IPS-20b (cell line): ENCODE data around the gene SAMD14.

Experiments used
- H3K27ac ChIP-seq: one replicate; pipeline ENCODE4 v1.5.1; 2013; ENCODE audit warnings: low read length
- H3K27me3 ChIP-seq: 2 replicates; pipeline ENCODE4 v1.6.1; 2013; ENCODE audit warnings: mild to moderate bottlenecking, low read length, inconsistent platforms; ENCODE audit not compliant: insufficient read depth
- H3K36me3 ChIP-seq: 2 replicates; pipeline ENCODE4 v1.6.1; 2013; ENCODE audit warnings: low read depth, mild to moderate bottlenecking, inconsistent platforms, low read length, moderate library complexity; ENCODE audit not compliant: insufficient read depth
- H3K4me1 ChIP-seq: 2 replicates; pipeline ENCODE4 v1.6.1; 2013; ENCODE audit warnings: mild to moderate bottlenecking, control low read depth, inconsistent platforms, low read length, moderate library complexity; ENCODE audit not compliant: insufficient read depth
- H3K4me3 ChIP-seq: 2 replicates; pipeline ENCODE4 v1.5.1; 2013; ENCODE audit warnings: mild to moderate bottlenecking, low read length, inconsistent platforms
- H3K9ac ChIP-seq: 2 replicates; pipeline ENCODE4 v1.6.1; 2013; ENCODE audit warnings: low read depth, mild to moderate bottlenecking, inconsistent platforms, low read length, moderate library complexity
- H3K9me3 ChIP-seq: 2 replicates; pipeline ENCODE4 v1.6.1; 2013; ENCODE audit warnings: mild to moderate bottlenecking, low read depth, low read length, inconsistent platforms; ENCODE audit not compliant: insufficient read depth

Gene SAMD14

GRCh38 chr17:50125420-50125997 lies 4.5 kb downstream of the SAMD14 start:
- H3K4me1 ChIP-seq, result peaks cover 18% of the 10 kb centered on the region
- peaks cover 14% of the 10 kb centered on the region for H3K27me3 ChIP-seq
- H3K4me3 ChIP-seq, result no peak overlapping the region
- H3K27ac ChIP-seq, result no peak overlapping the region
- no peaks in the 10 kb centered on the region for H3K36me3 ChIP-seq
- no peaks in the 10 kb centered on the region for H3K9me3 ChIP-seq
- no peak overlapping the region for H3K9ac ChIP-seq

- Histone ChIP-seq H3K36me3 (no peaks in the 10 kb centered on the region), H3K4me3 (no peak overlapping the region; the same call in 1 of the 2 replicates), H3K9me3 (no peaks in the 10 kb centered on the region), H3K9ac (peak overlapping the region; percentile 57; the same call in 1 of the 2 replicates), H3K27ac (no peak overlapping the region), H3K4me1 (peaks cover 18% of the 10 kb centered on the region), H3K27me3 (peaks cover 26% of the 10 kb centered on the region)
These were observed 6.2 kb downstream of the SAMD14 start for GRCh38 chr17:50123649-50124349.

GRCh38 chr17:50122945-50123344 lies 7.0 kb downstream of the SAMD14 start:
- peak overlapping the region; percentile 3; the same call in 1 of the 2 replicates for H3K9ac ChIP-seq
- H3K4me3 ChIP-seq, result no peak overlapping the region
- H3K36me3 ChIP-seq, result no peaks in the 10 kb centered on the region
- H3K27ac ChIP-seq, result no peak overlapping the region
- peaks cover 16% of the 10 kb centered on the region for H3K4me1 ChIP-seq
- H3K9me3 ChIP-seq, result no peaks in the 10 kb centered on the region
- peaks cover 33% of the 10 kb centered on the region for H3K27me3 ChIP-seq

- H3K4me3 ChIP-seq, result no peak overlapping the region
These were observed 9.3 kb downstream of the SAMD14 start for GRCh38 chr17:50120475-50121253.

GRCh38 chr17:50118828-50119218 lies 11.1 kb downstream of the SAMD14 start:
- Histone ChIP-seq H3K4me3 (no peak overlapping the region), H3K9ac (no peak overlapping the region), H3K36me3 (no peaks in the 10 kb centered on the region), H3K27ac (no peak overlapping the region), H3K9me3 (no peaks in the 10 kb centered on the region), H3K4me1 (peaks cover 19% of the 10 kb centered on the region), H3K27me3 (peaks cover 42% of the 10 kb centered on the region)

More at GRCh38 chr17:50120475-50121253, 9.3 kb downstream of the SAMD14 start:
- Histone ChIP-seq H3K9ac (no peak overlapping the region), H3K9me3 (no peaks in the 10 kb centered on the region), H3K27ac (no peak overlapping the region), H3K4me1 (peaks cover 16% of the 10 kb centered on the region), H3K27me3 (peaks cover 42% of the 10 kb centered on the region), H3K36me3 (no peaks in the 10 kb centered on the region)

GRCh38 chr17:50118076-50118827 lies 11.7 kb downstream of the SAMD14 start:
- Histone ChIP-seq H3K36me3 (no peaks in the 10 kb centered on the region), H3K9ac (no peak overlapping the region), H3K4me3 (no peak overlapping the region), H3K9me3 (no peaks in the 10 kb centered on the region), H3K27ac (no peak overlapping the region), H3K4me1 (peaks cover 13% of the 10 kb centered on the region), H3K27me3 (peaks cover 42% of the 10 kb centered on the region)

GRCh38 chr17:50117202-50118051 lies 12.5 kb downstream of the SAMD14 start:
- H3K4me3 ChIP-seq, result peak overlapping the region; percentile 60

GRCh38 chr17:50115756-50116155 lies 14.2 kb downstream of the SAMD14 start:
- Histone ChIP-seq H3K27ac (no peak overlapping the region), H3K27me3 (peaks cover 42% of the 10 kb centered on the region), H3K9me3 (no peaks in the 10 kb centered on the region), H3K36me3 (no peaks in the 10 kb centered on the region), H3K4me1 (peaks cover 13% of the 10 kb centered on the region; the same call in 1 of the 2 replicates), H3K4me3 (no peak overlapping the region), H3K9ac (no peak overlapping the region)

More at GRCh38 chr17:50117202-50118051, 12.5 kb downstream of the SAMD14 start:
- H3K4me1 ChIP-seq, result peaks cover 10% of the 10 kb centered on the region; the same call in 1 of the 2 replicates
- H3K36me3 ChIP-seq, result no peaks in the 10 kb centered on the region
- no peaks in the 10 kb centered on the region for H3K9me3 ChIP-seq
- H3K27me3 ChIP-seq, result peaks cover 42% of the 10 kb centered on the region
- no peak overlapping the region for H3K27ac ChIP-seq
- peak overlapping the region; percentile 29; the same call in 1 of the 2 replicates for H3K9ac ChIP-seq

- H3K27me3 ChIP-seq, result peaks cover 33% of the 10 kb centered on the region
- peaks cover 13% of the 10 kb centered on the region; the same call in 1 of the 2 replicates for H3K4me1 ChIP-seq
- H3K36me3 ChIP-seq, result no peaks in the 10 kb centered on the region
- H3K9me3 ChIP-seq, result no peaks in the 10 kb centered on the region
- H3K4me3 ChIP-seq, result no peak overlapping the region
- H3K9ac ChIP-seq, result no peak overlapping the region
- no peak overlapping the region for H3K27ac ChIP-seq
These were observed 15.1 kb downstream of the SAMD14 start for GRCh38 chr17:50114849-50115357.

- no peak overlapping the region for H3K9ac ChIP-seq
- no peak overlapping the region for H3K4me3 ChIP-seq
- H3K27me3 ChIP-seq, result peaks cover 28% of the 10 kb centered on the region
- H3K27ac ChIP-seq, result no peak overlapping the region
- no peaks in the 10 kb centered on the region for H3K9me3 ChIP-seq
- H3K4me1 ChIP-seq, result peaks cover 13% of the 10 kb centered on the region; the same call in 1 of the 2 replicates
- H3K36me3 ChIP-seq, result no peaks in the 10 kb centered on the region
These were observed 15.6 kb downstream of the SAMD14 start for GRCh38 chr17:50114401-50114800.
